ENCODE results near the gene SPAG6.
A peak's percentile ranks its signal among the peaks of the same experiment; 100 is the strongest.

Gene SPAG6

DNA sequence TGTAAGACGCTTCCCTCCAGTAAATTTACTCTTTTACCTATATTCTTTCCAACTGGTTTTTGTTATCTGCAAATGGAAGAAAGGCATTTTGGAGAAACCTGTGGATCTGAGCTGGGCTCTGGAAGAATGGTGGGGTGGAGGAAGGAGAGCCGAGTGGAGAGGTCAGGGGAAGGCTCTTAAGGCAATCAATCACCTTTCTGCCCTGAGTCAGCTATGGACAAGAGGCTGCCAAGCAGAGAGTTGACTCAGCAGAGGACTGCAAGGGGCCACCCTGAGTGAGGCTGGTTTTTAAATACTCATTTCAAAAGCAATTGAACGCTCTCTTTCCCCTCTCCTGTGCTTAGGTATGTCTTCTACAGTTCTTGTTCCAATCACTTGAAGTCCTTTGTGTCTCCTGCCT lies 81.8 kb downstream of the SPAG6 start:
- Histone ChIP-seq H3K36me3 (ENCODE audit: control insufficient read depth in 1 of 2, insufficient read depth in 2 of 2, low read length in 2 of 2) (no peaks in the 10 kb centered on the region), H3K4me3 (ENCODE audit: low read depth in 1 of 2, low read length in 2 of 2) (no peak overlapping the region), H3K27ac (ENCODE audit: low read length) (no peak overlapping the region), H3K9me3 (ENCODE audit: control insufficient read depth in 1 of 2, low read length in 2 of 2) (no peaks in the 10 kb centered on the region), H3K4me1 (ENCODE audit: control insufficient read depth in 1 of 2, insufficient read depth in 2 of 2, low read length in 2 of 2) (peaks cover 3 to 5% of the 10 kb centered on the region in 2 donors), H3K27me3 (ENCODE audit: low read depth, low read length) (no peaks in the 10 kb centered on the region)

DNA sequence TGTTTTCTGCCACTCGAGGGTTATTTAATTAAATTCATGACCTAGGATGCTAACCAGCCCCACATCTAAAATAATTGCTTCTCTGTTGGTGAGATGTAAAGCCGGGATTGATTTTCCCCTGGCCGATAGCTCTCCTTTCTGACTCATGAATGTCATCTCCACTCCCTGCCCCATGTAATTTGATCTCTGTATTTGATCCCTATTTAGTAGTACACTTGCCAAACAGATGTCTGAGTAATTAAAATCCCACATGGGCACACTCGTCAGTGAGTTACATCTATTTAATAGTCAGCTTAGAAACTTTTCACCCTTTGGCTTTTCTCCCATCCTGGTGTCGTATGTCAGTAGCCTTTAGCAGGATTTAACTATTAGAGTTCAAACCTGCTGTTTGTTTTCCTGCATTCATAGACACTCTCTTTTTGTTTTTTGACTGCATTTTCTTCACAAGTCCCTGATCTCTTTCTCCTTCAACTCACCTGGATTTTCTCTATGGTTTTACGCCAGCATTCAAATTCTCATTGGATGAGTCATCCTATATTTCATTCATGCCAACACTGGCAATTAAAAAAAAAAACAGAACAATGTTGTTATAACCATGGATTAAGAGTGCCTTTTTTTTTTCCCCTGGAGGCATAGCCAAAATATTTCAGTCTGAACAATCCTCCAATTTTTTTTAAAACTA lies 82.7 kb downstream of the SPAG6 start:
- no peak overlapping the region for H3K4me3 ChIP-seq (ENCODE audit: low read depth in 1 of 2, low read length in 2 of 2)

DNA sequence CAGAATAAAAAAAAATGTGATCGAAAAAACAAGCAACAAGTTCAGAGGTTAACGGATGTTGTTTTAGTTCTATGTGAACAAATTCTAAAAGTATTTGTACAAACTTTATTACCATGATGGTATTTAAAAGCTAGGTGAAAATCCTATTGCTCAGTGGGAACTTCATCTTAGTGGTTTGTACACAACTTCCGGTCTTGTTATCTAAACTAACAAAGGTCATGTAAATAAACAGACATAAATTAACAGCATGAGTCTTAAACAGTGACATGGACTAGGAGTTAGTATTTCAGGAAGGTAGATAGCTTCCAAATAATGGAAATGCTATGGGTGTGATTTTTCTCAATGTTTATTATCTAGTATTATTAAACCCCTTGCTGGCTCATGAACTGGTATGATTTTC lies 83.8 kb downstream of the SPAG6 start:
- H3K4me1 ChIP-seq (ENCODE audit: control insufficient read depth in 1 of 2, insufficient read depth in 2 of 2, low read length in 2 of 2) = peaks cover 3 to 5% of the 10 kb centered on the region in 2 donors
- H3K27me3 ChIP-seq (ENCODE audit: low read depth, low read length) = no peaks in the 10 kb centered on the region
- no peak overlapping the region for H3K27ac ChIP-seq (ENCODE audit: low read length)
- no peaks in the 10 kb centered on the region for H3K9me3 ChIP-seq (ENCODE audit: control insufficient read depth in 1 of 2, low read length in 2 of 2)
- no peak overlapping the region for H3K4me3 ChIP-seq (ENCODE audit: low read depth in 1 of 2, low read length in 2 of 2)
- no peaks in the 10 kb centered on the region for H3K36me3 ChIP-seq (ENCODE audit: control insufficient read depth in 1 of 2, insufficient read depth in 2 of 2, low read length in 2 of 2)

More for the DNA sequence above, 82.7 kb downstream of the SPAG6 start:
- H3K36me3 ChIP-seq (ENCODE audit: control insufficient read depth in 1 of 2, insufficient read depth in 2 of 2, low read length in 2 of 2) = no peaks in the 10 kb centered on the region
- no peaks in the 10 kb centered on the region for H3K9me3 ChIP-seq (ENCODE audit: control insufficient read depth in 1 of 2, low read length in 2 of 2)
- no peaks in the 10 kb centered on the region for H3K27me3 ChIP-seq (ENCODE audit: low read depth, low read length)
- peaks cover 3 to 5% of the 10 kb centered on the region in 2 donors for H3K4me1 ChIP-seq (ENCODE audit: control insufficient read depth in 1 of 2, insufficient read depth in 2 of 2, low read length in 2 of 2)
- no peak overlapping the region for H3K27ac ChIP-seq (ENCODE audit: low read length)

DNA sequence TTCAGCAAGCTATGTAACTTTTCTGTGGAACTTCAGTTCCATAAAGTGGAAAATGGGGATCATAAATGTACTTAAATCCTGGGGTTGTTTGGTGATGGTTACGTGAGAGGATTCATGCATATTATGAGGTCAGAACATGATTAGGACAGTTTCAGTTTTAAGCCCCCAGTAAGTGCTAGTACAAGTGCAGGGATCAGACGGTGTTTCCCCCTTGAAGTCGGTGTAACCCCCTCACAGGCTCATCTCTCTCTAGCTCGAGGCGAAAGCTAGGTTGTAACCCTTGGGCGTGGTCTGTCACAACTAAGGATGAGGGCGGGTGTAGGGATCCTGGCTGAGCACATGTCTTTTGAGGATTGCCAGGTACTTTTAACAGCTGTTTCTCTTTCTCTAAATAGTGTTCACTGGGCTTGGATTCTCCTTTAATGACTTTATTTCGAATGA lies 84.7 kb downstream of the SPAG6 start:
- H3K4me3 ChIP-seq (ENCODE audit: low read depth in 1 of 2, low read length in 2 of 2) = no peak overlapping the region
- no peak overlapping the region for H3K27ac ChIP-seq (ENCODE audit: low read length)

DNA sequence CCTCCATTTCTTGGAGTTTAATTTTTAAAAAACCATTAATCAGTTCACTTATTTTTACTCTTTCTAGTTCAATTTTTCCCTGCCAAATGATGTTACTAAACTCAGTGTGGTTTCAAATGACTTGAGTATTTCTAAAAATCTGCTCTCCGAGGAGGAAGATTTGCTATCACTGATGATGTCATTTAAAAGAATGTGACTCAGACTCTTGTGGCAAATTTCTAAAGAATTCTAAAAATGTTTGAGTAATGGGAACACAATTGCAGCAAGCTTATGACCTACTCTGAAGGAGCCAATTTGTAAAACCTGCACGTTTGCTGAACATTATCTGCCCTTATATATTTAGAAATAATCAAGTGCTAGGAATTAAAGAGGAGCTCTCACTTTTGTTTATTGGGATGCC lies 88.6 kb downstream of the SPAG6 start:
- H3K27me3 ChIP-seq (ENCODE audit: low read depth, low read length) = no peaks in the 10 kb centered on the region
- no peak overlapping the region for H3K27ac ChIP-seq (ENCODE audit: low read length)
- no peaks in the 10 kb centered on the region for H3K36me3 ChIP-seq (ENCODE audit: control insufficient read depth in 1 of 2, insufficient read depth in 2 of 2, low read length in 2 of 2)
- H3K4me1 ChIP-seq (ENCODE audit: control insufficient read depth in 1 of 2, insufficient read depth in 2 of 2, low read length in 2 of 2) = peaks cover 7 to 9% of the 10 kb centered on the region in 2 donors
- no peaks in the 10 kb centered on the region for H3K9me3 ChIP-seq (ENCODE audit: control insufficient read depth in 1 of 2, low read length in 2 of 2)
- no peak overlapping the region for H3K4me3 ChIP-seq (ENCODE audit: low read depth in 1 of 2, low read length in 2 of 2)

More for the DNA sequence above, 84.7 kb downstream of the SPAG6 start:
- Histone ChIP-seq H3K27me3 (ENCODE audit: low read depth, low read length) (no peaks in the 10 kb centered on the region), H3K9me3 (ENCODE audit: control insufficient read depth in 1 of 2, low read length in 2 of 2) (no peaks in the 10 kb centered on the region), H3K4me1 (ENCODE audit: control insufficient read depth in 1 of 2, insufficient read depth in 2 of 2, low read length in 2 of 2) (peaks cover 3 to 5% of the 10 kb centered on the region in 2 donors), H3K36me3 (ENCODE audit: control insufficient read depth in 1 of 2, insufficient read depth in 2 of 2, low read length in 2 of 2) (no peaks in the 10 kb centered on the region)

DNA sequence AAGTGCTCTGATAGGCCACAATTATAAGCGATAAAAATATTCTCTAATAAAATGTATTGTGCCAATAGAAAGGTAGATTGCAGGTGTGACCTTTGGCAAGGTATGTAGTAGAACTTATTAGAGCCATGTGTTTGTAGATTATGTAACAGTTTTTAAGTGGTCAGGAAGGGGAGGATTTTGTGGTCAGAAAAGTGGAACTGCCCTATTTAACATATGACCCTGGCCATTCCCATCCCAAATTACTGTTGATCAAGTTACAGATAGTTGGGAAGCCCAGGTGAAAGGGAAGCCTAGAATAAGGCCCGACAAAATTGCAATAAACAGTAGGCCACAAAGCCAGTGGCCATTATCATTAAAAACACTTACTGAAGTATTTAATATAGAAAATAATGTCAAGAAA lies 89.2 kb downstream of the SPAG6 start:
- Histone ChIP-seq H3K27me3 (ENCODE audit: low read depth, low read length) (no peaks in the 10 kb centered on the region), H3K9me3 (ENCODE audit: control insufficient read depth in 1 of 2, low read length in 2 of 2) (no peaks in the 10 kb centered on the region), H3K27ac (ENCODE audit: low read length) (no peak overlapping the region), H3K4me3 (ENCODE audit: low read depth in 1 of 2, low read length in 2 of 2) (no peak overlapping the region), H3K36me3 (ENCODE audit: control insufficient read depth in 1 of 2, insufficient read depth in 2 of 2, low read length in 2 of 2) (no peaks in the 10 kb centered on the region), H3K4me1 (ENCODE audit: control insufficient read depth in 1 of 2, insufficient read depth in 2 of 2, low read length in 2 of 2) (peaks cover 9 to 11% of the 10 kb centered on the region in 2 donors)

DNA sequence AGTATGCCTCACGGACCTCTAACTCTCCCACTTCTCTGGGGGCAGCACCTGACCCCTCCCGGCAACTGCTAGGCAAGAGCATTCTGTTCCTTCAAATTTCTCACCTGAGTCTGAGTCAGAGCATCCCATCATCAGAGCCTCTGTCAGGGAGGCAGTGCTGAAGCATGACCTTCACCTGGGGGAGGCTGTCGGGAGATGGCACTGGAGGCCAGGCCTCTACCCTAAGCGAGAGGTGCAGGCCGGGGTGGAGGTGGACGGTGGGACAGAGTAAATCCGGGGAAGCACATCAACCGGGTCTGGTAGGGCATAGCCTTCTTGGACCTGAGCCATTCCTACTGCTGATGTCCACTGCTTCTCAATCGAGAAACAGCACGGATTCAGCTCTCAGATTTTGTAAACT lies 90.4 kb downstream of the SPAG6 start:
- Histone ChIP-seq H3K27me3 (ENCODE audit: low read depth, low read length) (no peaks in the 10 kb centered on the region), H3K4me3 (ENCODE audit: low read depth in 1 of 2, low read length in 2 of 2) (no peak overlapping the region), H3K36me3 (ENCODE audit: control insufficient read depth in 1 of 2, insufficient read depth in 2 of 2, low read length in 2 of 2) (no peaks in the 10 kb centered on the region), H3K9me3 (ENCODE audit: control insufficient read depth in 1 of 2, low read length in 2 of 2) (no peaks in the 10 kb centered on the region), H3K27ac (ENCODE audit: low read length) (no peak overlapping the region), H3K4me1 (ENCODE audit: control insufficient read depth in 1 of 2, insufficient read depth in 2 of 2, low read length in 2 of 2) (peaks cover 9 to 11% of the 10 kb centered on the region in 2 donors)

DNA sequence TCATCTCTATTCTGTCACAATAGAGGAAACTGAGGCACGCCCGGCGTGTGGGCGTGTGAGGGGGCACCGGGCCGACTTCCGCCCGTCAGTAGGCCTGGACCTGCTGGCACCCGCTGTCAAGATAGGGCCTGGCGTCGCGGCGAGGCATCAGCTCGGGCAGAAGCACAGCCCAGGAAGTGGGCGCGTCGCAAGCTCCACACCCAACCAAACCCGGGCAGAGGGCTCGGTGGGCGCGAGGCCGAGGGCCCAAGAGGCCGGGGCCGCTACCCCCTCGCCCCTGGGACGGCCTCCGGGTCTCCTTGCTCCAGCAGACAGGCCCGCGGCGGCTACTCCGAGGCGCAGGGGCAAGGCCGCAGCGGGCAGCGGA lies 91.2 kb downstream of the SPAG6 start:
- Histone ChIP-seq H3K4me1 (ENCODE audit: control insufficient read depth in 1 of 2, insufficient read depth in 2 of 2, low read length in 2 of 2) (peaks cover 9 to 11% of the 10 kb centered on the region in 2 donors), H3K4me3 (ENCODE audit: low read depth in 1 of 2, low read length in 2 of 2) (peak overlapping the region; percentile 75 to 79), H3K27me3 (ENCODE audit: low read depth, low read length) (no peaks in the 10 kb centered on the region), H3K27ac (ENCODE audit: low read length) (peak overlapping the region; percentile 89), H3K9me3 (ENCODE audit: control insufficient read depth in 1 of 2, low read length in 2 of 2) (no peaks in the 10 kb centered on the region), H3K36me3 (ENCODE audit: control insufficient read depth in 1 of 2, insufficient read depth in 2 of 2, low read length in 2 of 2) (no peaks in the 10 kb centered on the region)

DNA sequence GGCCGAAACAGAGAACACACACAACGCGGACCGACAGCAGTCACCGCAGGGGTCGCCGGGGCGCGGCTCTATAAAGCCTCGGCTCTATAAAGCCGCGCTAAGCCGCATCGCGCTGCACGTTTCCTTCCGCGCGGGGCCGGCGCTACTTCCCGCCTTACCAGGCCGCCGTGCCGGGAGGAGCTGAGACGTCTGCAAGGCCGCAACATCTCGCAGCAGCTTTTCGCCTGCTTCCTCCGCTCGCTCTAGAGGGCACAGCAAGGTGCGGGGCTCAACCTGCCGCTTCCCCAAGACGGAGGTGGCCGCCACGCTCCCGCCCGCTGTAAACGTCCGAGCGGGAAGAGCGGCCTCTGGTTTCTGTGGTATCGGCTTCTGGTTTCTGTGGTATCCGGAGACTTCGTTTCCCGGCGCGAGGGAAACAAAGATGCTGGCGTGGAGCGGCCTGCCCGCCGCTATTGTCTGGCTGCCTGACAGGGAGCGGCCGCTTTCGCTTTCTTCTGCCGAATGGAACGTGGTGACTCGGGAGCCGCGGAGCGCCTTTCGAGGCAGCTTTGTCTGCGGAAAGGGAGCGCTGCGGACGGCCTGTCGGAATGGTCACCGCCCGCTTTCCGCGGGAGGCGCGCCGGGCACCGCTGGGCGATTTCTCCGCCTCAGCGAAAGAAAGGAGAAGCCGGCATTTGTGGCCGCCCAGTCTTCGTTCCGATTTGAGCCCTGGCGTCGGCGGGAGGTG lies 91.8 kb downstream of the SPAG6 start:
- no peaks in the 10 kb centered on the region for H3K36me3 ChIP-seq (ENCODE audit: control insufficient read depth in 1 of 2, insufficient read depth in 2 of 2, low read length in 2 of 2)
- H3K9me3 ChIP-seq (ENCODE audit: control insufficient read depth in 1 of 2, low read length in 2 of 2) = no peaks in the 10 kb centered on the region

DNA sequence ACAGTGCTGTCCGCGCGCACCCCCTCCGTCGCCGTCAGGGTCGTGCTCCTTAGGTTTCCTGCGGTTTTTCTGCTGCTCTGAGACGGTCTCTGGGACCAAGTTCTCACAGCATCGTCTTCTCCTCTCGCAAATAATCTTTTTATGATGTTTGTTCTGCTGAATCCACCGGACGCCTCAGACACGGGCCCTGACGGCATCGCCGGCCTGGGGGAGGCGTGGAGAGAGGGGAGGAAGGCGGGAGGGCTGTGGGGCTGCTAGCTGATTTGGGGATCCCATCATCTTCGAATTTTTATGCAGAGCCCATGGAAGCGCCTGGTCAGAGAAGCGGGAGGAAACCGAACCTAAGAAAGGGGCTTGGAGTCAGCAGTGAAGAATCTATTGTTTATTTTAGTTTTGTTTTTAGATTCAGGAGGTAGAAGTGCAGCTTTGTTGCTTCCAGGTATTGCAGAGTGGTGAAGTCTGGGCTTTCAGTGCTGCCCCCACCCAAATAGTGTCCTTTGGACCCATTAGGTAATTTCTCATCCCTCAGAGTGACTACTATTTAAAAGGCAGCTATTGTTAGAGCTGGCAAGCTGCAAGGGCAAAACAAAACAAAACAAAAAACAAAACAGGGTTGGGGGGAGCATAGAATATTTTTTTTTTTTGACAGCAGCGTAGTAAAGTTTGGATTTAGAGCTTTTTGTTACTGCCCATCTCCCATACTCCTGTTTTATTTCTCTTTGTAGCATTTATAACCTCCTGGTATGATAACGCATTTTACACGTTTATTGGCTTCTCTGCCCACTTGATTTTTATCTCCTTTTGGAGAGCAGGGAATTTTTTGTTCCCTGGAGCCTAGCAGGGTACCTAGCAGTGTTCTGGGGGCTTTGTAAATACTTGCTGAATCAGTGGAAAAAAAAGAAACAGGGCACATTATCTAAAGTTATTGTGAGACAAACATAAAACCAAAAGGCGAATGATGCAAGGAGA lies 92.6 kb downstream of the SPAG6 start:
- Histone ChIP-seq H3K27me3 (ENCODE audit: low read depth, low read length) (no peaks in the 10 kb centered on the region), H3K9me3 (ENCODE audit: control insufficient read depth in 1 of 2, low read length in 2 of 2) (no peaks in the 10 kb centered on the region), H3K36me3 (ENCODE audit: control insufficient read depth in 1 of 2, insufficient read depth in 2 of 2, low read length in 2 of 2) (no peaks in the 10 kb centered on the region), H3K4me1 (ENCODE audit: control insufficient read depth in 1 of 2, insufficient read depth in 2 of 2, low read length in 2 of 2) (peaks cover 9 to 11% of the 10 kb centered on the region in 2 donors), H3K4me3 (ENCODE audit: low read depth in 1 of 2, low read length in 2 of 2) (peak overlapping the region; percentile 75 to 79), H3K27ac (ENCODE audit: low read length) (peak overlapping the region; percentile 89)

More for the DNA sequence above, 91.8 kb downstream of the SPAG6 start:
- peaks cover 9 to 11% of the 10 kb centered on the region in 2 donors for H3K4me1 ChIP-seq (ENCODE audit: control insufficient read depth in 1 of 2, insufficient read depth in 2 of 2, low read length in 2 of 2)
- peak overlapping the region; percentile 89 for H3K27ac ChIP-seq (ENCODE audit: low read length)
- peak overlapping the region; percentile 75 to 79 for H3K4me3 ChIP-seq (ENCODE audit: low read depth in 1 of 2, low read length in 2 of 2)
- H3K27me3 ChIP-seq (ENCODE audit: low read depth, low read length) = no peaks in the 10 kb centered on the region

DNA sequence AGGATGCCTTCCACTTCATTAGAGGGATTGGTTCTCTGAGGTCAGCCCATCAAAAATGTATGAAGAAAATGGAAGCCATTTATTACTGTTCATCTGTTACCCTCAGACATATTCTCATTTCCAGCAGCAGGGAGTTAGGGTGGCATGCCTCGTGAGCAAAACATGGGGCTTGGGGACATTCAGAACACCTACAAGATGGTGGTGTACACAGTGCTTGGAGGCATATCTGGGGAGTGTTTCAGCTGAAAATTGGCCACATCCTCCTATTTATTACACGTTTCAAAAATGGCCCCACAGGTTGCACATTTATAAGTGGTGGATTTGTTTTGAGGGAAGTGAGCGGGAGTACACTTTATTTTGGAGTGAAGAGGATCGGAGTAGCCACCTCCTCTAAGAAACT lies 93.4 kb downstream of the SPAG6 start:
- Histone ChIP-seq H3K4me1 (ENCODE audit: control insufficient read depth in 1 of 2, insufficient read depth in 2 of 2, low read length in 2 of 2) (peaks cover 9 to 11% of the 10 kb centered on the region in 2 donors), H3K9me3 (ENCODE audit: control insufficient read depth in 1 of 2, low read length in 2 of 2) (no peaks in the 10 kb centered on the region), H3K27me3 (ENCODE audit: low read depth, low read length) (no peaks in the 10 kb centered on the region), H3K4me3 (ENCODE audit: low read depth in 1 of 2, low read length in 2 of 2) (peak overlapping the region in 1 of 2 donors; percentile 79), H3K27ac (ENCODE audit: low read length) (no peak overlapping the region), H3K36me3 (ENCODE audit: control insufficient read depth in 1 of 2, insufficient read depth in 2 of 2, low read length in 2 of 2) (no peaks in the 10 kb centered on the region)

Data from muscle layer of duodenum (tissue), 2 donors.